ENCODE results near the gene RNLS. TPM values are rescaled to one million over a fixed set of nuclear protein-coding genes. Genes with fewer than 3 reads are reported as not detected.

RNLS gene
- total RNA-seq, 1 experiment from 2014 or later, result 11.4 TPM

DNA sequence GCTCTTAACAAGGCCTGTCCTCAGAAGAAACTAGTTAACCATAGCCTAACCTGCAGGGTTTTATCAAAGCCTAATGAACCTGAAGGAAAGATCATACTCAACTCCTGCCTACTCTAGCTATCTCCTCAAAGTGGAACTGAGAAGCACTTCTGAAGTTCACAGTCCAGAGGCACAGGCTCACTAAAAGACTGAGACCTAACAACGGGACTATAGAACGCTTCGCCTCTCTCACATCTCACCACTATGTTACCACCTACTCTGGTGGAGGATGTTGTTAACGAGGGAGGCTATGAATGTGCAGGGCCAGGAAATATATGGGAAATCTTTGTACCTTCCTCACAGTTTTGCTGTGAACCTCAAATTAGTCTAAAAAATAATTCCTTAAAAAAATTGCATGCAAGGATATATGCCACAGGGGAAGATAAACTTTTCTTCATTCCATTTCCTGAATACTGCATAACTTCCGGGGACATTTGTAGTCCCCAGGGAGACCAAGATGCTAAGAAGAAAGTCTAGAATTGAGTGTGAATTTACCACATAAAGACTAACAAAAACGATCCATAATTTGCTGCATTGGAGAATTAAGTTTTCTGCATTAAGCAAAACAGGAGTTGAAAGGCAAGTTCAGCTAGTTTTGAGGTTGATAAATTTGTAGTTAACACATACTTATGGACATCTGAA, 25.1 kb upstream of the RNLS start:
- Histone ChIP-seq H3K27ac (ENCODE audit: low read length) (no peak overlapping the region), H3K4me1 (ENCODE audit: control insufficient read depth, insufficient read depth, low read length) (no peaks in the 10 kb centered on the region), H3K36me3 (ENCODE audit: control insufficient read depth, insufficient read depth, low read length) (no peaks in the 10 kb centered on the region), H3K27me3 (ENCODE audit: control insufficient read depth, insufficient read depth, low read length) (no peaks in the 10 kb centered on the region), H3K9me3 (ENCODE audit: control insufficient read depth, insufficient read depth, low read depth, low read length) (no peaks in the 10 kb centered on the region), H3K4me3 (ENCODE audit: low read depth in 2 of 2, low read length in 2 of 2) (no peak overlapping the region)
- ATAC-seq (no peak), DNase-seq (ENCODE audit: low read depth, low spot score) (no peak)
- ChIA-PET CTCF (no interaction called here), POLR2A (no interaction called here)
- in situ Hi-C loops (cut with HindIII; ENCODE audit: low pct_unique_long_range_greater_than_20kb, low sequenced_read_pairs) (no loop called here), intact Hi-C loops (cut with micrococcal nuclease; ENCODE audit: unreplicated experiment) (no loop called here)
- TF ChIP-seq, protein P1, sequence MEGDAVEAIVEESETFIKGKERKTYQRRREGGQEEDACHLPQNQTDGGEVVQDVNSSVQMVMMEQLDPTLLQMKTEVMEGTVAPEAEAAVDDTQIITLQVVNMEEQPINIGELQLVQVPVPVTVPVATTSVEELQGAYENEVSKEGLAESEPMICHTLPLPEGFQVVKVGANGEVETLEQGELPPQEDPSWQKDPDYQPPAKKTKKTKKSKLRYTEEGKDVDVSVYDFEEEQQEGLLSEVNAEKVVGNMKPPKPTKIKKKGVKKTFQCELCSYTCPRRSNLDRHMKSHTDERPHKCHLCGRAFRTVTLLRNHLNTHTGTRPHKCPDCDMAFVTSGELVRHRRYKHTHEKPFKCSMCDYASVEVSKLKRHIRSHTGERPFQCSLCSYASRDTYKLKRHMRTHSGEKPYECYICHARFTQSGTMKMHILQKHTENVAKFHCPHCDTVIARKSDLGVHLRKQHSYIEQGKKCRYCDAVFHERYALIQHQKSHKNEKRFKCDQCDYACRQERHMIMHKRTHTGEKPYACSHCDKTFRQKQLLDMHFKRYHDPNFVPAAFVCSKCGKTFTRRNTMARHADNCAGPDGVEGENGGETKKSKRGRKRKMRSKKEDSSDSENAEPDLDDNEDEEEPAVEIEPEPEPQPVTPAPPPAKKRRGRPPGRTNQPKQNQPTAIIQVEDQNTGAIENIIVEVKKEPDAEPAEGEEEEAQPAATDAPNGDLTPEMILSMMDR (IDR thresholded peaks at IDR 0.05), result no peak
- TF ChIP-seq TCF7L2 (IDR thresholded peaks at IDR 0.05; ENCODE audit: low read depth, low read length) (no peak), SIN3A (IDR thresholded peaks at IDR 0.05; ENCODE audit: borderline replicate concordance, insufficient read depth, low read depth, low read length) (no peak), POLR2AphosphoS5 (IDR thresholded peaks at IDR 0.05; ENCODE audit: low read depth, low read length) (no peak)
- TF ChIP-seq, protein P2, sequence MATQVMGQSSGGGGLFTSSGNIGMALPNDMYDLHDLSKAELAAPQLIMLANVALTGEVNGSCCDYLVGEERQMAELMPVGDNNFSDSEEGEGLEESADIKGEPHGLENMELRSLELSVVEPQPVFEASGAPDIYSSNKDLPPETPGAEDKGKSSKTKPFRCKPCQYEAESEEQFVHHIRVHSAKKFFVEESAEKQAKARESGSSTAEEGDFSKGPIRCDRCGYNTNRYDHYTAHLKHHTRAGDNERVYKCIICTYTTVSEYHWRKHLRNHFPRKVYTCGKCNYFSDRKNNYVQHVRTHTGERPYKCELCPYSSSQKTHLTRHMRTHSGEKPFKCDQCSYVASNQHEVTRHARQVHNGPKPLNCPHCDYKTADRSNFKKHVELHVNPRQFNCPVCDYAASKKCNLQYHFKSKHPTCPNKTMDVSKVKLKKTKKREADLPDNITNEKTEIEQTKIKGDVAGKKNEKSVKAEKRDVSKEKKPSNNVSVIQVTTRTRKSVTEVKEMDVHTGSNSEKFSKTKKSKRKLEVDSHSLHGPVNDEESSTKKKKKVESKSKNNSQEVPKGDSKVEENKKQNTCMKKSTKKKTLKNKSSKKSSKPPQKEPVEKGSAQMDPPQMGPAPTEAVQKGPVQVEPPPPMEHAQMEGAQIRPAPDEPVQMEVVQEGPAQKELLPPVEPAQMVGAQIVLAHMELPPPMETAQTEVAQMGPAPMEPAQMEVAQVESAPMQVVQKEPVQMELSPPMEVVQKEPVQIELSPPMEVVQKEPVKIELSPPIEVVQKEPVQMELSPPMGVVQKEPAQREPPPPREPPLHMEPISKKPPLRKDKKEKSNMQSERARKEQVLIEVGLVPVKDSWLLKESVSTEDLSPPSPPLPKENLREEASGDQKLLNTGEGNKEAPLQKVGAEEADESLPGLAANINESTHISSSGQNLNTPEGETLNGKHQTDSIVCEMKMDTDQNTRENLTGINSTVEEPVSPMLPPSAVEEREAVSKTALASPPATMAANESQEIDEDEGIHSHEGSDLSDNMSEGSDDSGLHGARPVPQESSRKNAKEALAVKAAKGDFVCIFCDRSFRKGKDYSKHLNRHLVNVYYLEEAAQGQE (IDR thresholded peaks at IDR 0.05; ENCODE audit: insufficient read depth in 1 of 2, low read depth in 2 of 2, low read length in 1 of 2), result no peak
- BruUV-seq (replicated peaks), result no TSS peak

DNA sequence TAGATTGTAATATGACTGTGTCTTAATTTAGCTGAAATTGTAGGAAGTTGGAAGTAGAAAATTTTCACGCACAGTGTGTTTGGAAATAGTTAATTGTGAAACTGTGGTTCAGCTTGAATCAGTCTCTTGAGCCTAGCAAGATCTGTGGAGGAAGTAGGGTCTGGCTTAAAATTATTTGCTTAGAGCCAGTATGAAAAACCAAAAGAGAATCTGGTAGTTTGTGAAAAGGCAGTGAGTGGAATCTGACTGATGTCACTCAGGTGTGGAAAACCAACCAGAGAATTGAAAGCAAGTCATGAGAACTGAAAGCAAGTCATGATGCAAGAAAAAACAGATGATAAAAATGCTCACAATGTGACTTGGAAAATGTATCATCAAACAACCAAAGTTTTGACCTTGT, 14.9 kb upstream of the RNLS start:
- DNase-seq (ENCODE audit: low read depth, low spot score) (no peak), ATAC-seq (no peak)
- BruUV-seq (replicated peaks), result no TSS peak
- no peak for TF ChIP-seq SIN3A (IDR thresholded peaks at IDR 0.05; ENCODE audit: borderline replicate concordance, insufficient read depth, low read depth, low read length)
- TF ChIP-seq, protein P2 (IDR thresholded peaks at IDR 0.05; ENCODE audit: insufficient read depth in 1 of 2, low read depth in 2 of 2, low read length in 1 of 2), result no peak
- no peak for TF ChIP-seq POLR2AphosphoS5 (IDR thresholded peaks at IDR 0.05; ENCODE audit: low read depth, low read length)
- H3K27me3 ChIP-seq (ENCODE audit: control insufficient read depth, insufficient read depth, low read length), result no peaks in the 10 kb centered on the region
- H3K36me3 ChIP-seq (ENCODE audit: control insufficient read depth, insufficient read depth, low read length), result no peaks in the 10 kb centered on the region
- H3K27ac ChIP-seq (ENCODE audit: low read length), result no peak overlapping the region
- H3K4me1 ChIP-seq (ENCODE audit: control insufficient read depth, insufficient read depth, low read length), result no peaks in the 10 kb centered on the region
- ChIA-PET POLR2A (interaction anchor here (0.7 kb wide), 1 partner anchor 1044 kb away, joined by 3 read pairs; no protein-coding TSS in a partner anchor), CTCF (no interaction called here)
- H3K9me3 ChIP-seq (ENCODE audit: control insufficient read depth, insufficient read depth, low read depth, low read length), result no peaks in the 10 kb centered on the region
- in situ Hi-C loops (cut with HindIII; ENCODE audit: low pct_unique_long_range_greater_than_20kb, low sequenced_read_pairs), result no loop called here
- no peak overlapping the region for H3K4me3 ChIP-seq (ENCODE audit: low read depth in 2 of 2, low read length in 2 of 2)
- intact Hi-C loops (cut with micrococcal nuclease; ENCODE audit: unreplicated experiment), result no loop called here

Measured in Panc1 (cell line).